SU-DHL-6 (cell line): ENCODE results near the gene AP3D1.

Experiments
- H2AFZ ChIP-seq: fragments of 200-600 bp; sonication (generic); 2 replicates; pipeline ENCODE4 v1.6.1; 2014; ENCODE audit warnings: low read depth, mild to moderate bottlenecking, moderate library complexity, mixed read lengths, antibody characterized with exemption, low read length; ENCODE audit not compliant: severe bottlenecking
- H3F3A ChIP-seq: fragments of 200-600 bp; shearing (Covaris generic); 2 replicates; pipeline ENCODE4 v1.6.0; 2016; ENCODE audit warnings: antibody characterized with exemption, mild to moderate bottlenecking; ENCODE audit not compliant: insufficient read depth
- H3K27ac ChIP-seq: fragments of 200-600 bp; sonication (generic); 2 replicates; pipeline ENCODE4 v1.5.1; 2016; ENCODE audit warnings: low read depth, mild to moderate bottlenecking, low read length, moderate library complexity, mixed read lengths
- H3K27me3 ChIP-seq: fragments of 200-600 bp; sonication (generic), shearing (Covaris generic); 2 replicates; pipeline ENCODE4 v1.6.0; 2014; ENCODE audit warnings: mild to moderate bottlenecking, low read length
- H3K36me3 ChIP-seq: fragments of 200-600 bp; sonication (generic); 2 replicates; pipeline ENCODE4 v1.6.1; 2014; ENCODE audit warnings: mild to moderate bottlenecking, low read length, mixed read lengths
- H3K4me2 ChIP-seq: fragments of 300-600, 200-600 bp; shearing (Covaris generic), sonication (generic); 2 replicates; pipeline ENCODE4 v1.6.0; 2014; ENCODE audit warnings: low read length, low read depth, mild to moderate bottlenecking; ENCODE audit not compliant: poor library complexity, severe bottlenecking
- H3K4me3 ChIP-seq: fragments of 200-600 bp; sonication (generic); 2 replicates; pipeline ENCODE4 v1.5.1; 2014; ENCODE audit warnings: antibody characterized with exemption, low read length, mild to moderate bottlenecking, mixed read lengths; ENCODE audit not compliant: insufficient read depth, poor library complexity, severe bottlenecking
- H3K79me2 ChIP-seq: fragments of 200-600 bp; sonication (generic); 2 replicates; pipeline ENCODE4 v1.6.1; 2014; ENCODE audit warnings: mild to moderate bottlenecking, low read length, moderate library complexity; ENCODE audit not compliant: insufficient read depth
- H3K9ac ChIP-seq: fragments of 200-600 bp; sonication (generic); 2 replicates; pipeline ENCODE4 v1.7.0; 2014; ENCODE audit warnings: mild to moderate bottlenecking, low read length
- H3K9me2 ChIP-seq: fragments of 200-600 bp; sonication (generic); replicated peaks from 2 replicates; pipeline ENCODE4 v1.6.1; 2014; ENCODE audit warnings: low read length; ENCODE audit not compliant: insufficient read depth
- H3K9me3 ChIP-seq: fragments of 200-600 bp; sonication (generic); 2 replicates; pipeline ENCODE4 v1.6.1; 2014; ENCODE audit warnings: low read length, mixed read lengths; ENCODE audit not compliant: insufficient read depth
- H4K20me1 ChIP-seq: fragments of 200-600 bp; sonication (generic); 2 replicates; pipeline ENCODE4 v1.6.1; 2014; ENCODE audit warnings: low read depth, mild to moderate bottlenecking, antibody characterized with exemption, low read length, moderate library complexity, mixed read lengths
- CTCF ChIP-seq: fragments of 200-600 bp; sonication (generic); IDR thresholded peaks from one replicate; pipeline ENCODE4 v1.5.1; 2017; ENCODE audit warnings: antibody characterized with exemption, mild to moderate bottlenecking, low read length, moderate library complexity; ENCODE audit not compliant: insufficient read depth, poor library complexity, severe bottlenecking
- EZH2phosphoT487 ChIP-seq: fragments of 200-600 bp; sonication (generic), shearing (Covaris generic); conservative IDR thresholded peaks from 2 replicates; pipeline ENCODE4 v1.6.1; 2018; ENCODE audit warnings: mild to moderate bottlenecking, antibody characterized with exemption, low read length, moderate library complexity, mixed read lengths

AP3D1 gene

DNA sequence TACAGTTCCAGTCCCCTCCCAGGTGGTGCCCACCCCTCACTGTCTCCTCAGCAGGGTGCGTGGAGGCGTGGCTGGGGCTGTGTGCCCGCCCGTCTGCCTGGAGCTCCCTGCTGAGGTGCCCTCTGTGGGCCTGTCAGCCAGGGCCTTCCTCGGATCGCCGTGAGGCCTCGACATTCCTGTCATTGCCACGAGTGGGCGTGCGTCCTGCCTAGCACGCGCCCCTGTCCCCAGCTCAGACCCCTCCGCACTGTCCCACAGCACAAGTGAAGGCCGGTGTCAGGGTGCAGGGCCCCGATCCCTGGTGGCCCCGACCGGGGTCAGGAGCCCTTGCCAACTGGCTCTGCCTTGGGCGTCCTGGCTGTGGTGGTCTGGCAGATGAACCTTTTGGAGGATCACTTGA, 44.5 kb upstream of the AP3D1 start:
- Histone ChIP-seq H3F3A (no peaks in the 10 kb centered on the region), H3K9me3 (no peaks in the 10 kb centered on the region), H3K36me3 (no peaks in the 10 kb centered on the region), H3K4me2 (no peak overlapping the region), H3K4me3 (no peak overlapping the region), H3K9ac (no peak overlapping the region), H4K20me1 (no peaks in the 10 kb centered on the region), H3K27ac (no peak overlapping the region), H3K27me3 (no peaks in the 10 kb centered on the region), H3K79me2 (peaks cover 20% of the 10 kb centered on the region; the same call in 1 of the 2 replicates), H2AFZ (no peak overlapping the region), H3K9me2 (no peaks in the 10 kb centered on the region)
- TF ChIP-seq EZH2phosphoT487 (no peak), CTCF (no peak)

- Histone ChIP-seq H3K79me2 (peaks cover 20% of the 10 kb centered on the region; the same call in 1 of the 2 replicates), H3K27ac (no peak overlapping the region), H2AFZ (no peak overlapping the region), H3F3A (no peaks in the 10 kb centered on the region), H4K20me1 (no peaks in the 10 kb centered on the region), H3K36me3 (no peaks in the 10 kb centered on the region), H3K4me3 (no peak overlapping the region), H3K9me2 (no peaks in the 10 kb centered on the region), H3K9me3 (no peaks in the 10 kb centered on the region), H3K27me3 (no peaks in the 10 kb centered on the region), H3K9ac (no peak overlapping the region), H3K4me2 (no peak overlapping the region)
- TF ChIP-seq CTCF (no peak), EZH2phosphoT487 (no peak)
Observed at GRCh38 chr19:2195361-2195760, 44.0 kb upstream of the AP3D1 start.

- Histone ChIP-seq H3K4me2 (no peak overlapping the region), H3K27me3 (no peaks in the 10 kb centered on the region), H3K9me2 (no peaks in the 10 kb centered on the region), H3K9me3 (no peaks in the 10 kb centered on the region), H3K4me3 (no peak overlapping the region), H4K20me1 (no peaks in the 10 kb centered on the region), H3K9ac (no peak overlapping the region), H2AFZ (no peak overlapping the region), H3K36me3 (no peaks in the 10 kb centered on the region), H3K27ac (no peak overlapping the region), H3F3A (no peaks in the 10 kb centered on the region), H3K79me2 (peaks cover 20% of the 10 kb centered on the region; the same call in 1 of the 2 replicates)
- TF ChIP-seq EZH2phosphoT487, result no peak
Observed at GRCh38 chr19:2194513-2195078, 43.2 kb upstream of the AP3D1 start.

DNA sequence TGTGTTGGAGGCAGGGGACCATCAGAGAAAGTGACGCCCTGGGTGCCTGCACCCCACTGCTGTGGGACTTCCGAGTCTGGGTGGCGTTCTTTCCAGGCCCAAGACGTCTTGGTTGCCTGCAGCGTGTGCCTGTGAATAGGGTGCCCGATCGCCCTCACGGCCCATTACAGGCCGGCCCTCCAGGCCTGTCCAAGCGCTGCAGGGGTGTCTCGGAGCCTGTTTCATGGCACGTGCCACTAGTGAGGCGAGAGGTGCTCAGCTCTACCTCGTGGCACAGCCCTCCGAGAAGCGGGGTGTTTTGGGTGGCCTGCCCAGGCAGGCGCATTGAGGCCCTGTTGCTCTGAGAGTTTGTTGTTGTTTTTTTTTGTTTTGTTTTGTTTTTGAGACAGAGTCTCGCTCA, 42.4 kb upstream of the AP3D1 start:
- Histone ChIP-seq H3K27ac (no peak overlapping the region), H3K9me2 (no peaks in the 10 kb centered on the region), H4K20me1 (no peaks in the 10 kb centered on the region), H2AFZ (no peak overlapping the region), H3F3A (no peaks in the 10 kb centered on the region), H3K9ac (no peak overlapping the region), H3K4me2 (no peak overlapping the region), H3K27me3 (no peaks in the 10 kb centered on the region), H3K79me2 (peaks cover 25% of the 10 kb centered on the region; the same call in 1 of the 2 replicates), H3K4me3 (no peak overlapping the region), H3K36me3 (no peaks in the 10 kb centered on the region), H3K9me3 (no peaks in the 10 kb centered on the region)
- TF ChIP-seq CTCF, result no peak
- TF ChIP-seq EZH2phosphoT487, result no peak
